Measurements from ENCODE around the gene RPS6KA1. TPM values are rescaled to one million over a fixed set of nuclear protein-coding genes. Genes with fewer than 3 reads are reported as not detected.

The RPS6KA1 gene
- total and polyA plus RNA-seq, 2 of the 13 experiments (the other 11 are each of a cell fraction or from before 2014, with no cell fraction given), result 19.6 to 24.2 TPM

DNA sequence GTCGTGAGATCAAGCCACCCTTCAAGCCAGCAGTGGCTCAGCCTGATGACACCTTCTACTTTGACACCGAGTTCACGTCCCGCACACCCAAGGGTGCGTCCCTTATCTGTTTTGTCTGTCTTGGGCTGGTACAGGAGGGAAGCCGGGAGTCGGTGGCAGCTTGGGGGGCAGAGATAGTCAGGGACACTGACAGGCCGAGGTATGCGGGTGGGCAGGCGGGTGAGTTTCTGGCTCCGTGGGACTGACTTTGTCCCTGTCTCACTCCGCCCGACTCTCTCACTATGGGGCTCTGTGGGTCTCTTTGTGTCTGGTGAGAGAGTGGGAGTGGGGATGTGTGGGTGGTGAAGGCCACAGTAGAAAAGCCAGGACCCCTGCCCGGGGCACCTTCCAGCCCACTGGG is 27.4 kb downstream of the RPS6KA1 start:
- WGBS (ENCODE audit: low lambda C conversion rate), result over 99% methylated on average over 13 of the region's 14 CpGs
- H3K9me3 ChIP-seq (ENCODE audit: low read length), result no peaks in the 10 kb centered on the region
- ChIA-PET CTCF (ENCODE audit: low intra/inter-chr PET ratio, low total read pairs) (no interaction called here), POLR2A (no interaction called here)
- H4K20me1 ChIP-seq (ENCODE audit: insufficient read depth, low read length), result no peaks in the 10 kb centered on the region
- no peak overlapping the region for H2AFZ ChIP-seq (ENCODE audit: low read length)
- no peak overlapping the region for H3K4me2 ChIP-seq (ENCODE audit: low read depth, low read length)
- H3K4me3 ChIP-seq (replicated peaks in 1 of 3; ENCODE audit: insufficient read depth in 1 of 3, low read depth in 2 of 3, low read length in 3 of 3), result no peak overlapping the region
- no TSS peak for BruUV-seq (replicated peaks)
- H3K79me2 ChIP-seq (ENCODE audit: insufficient read depth, low read length), result no peaks in the 10 kb centered on the region
- no peak for FAIRE-seq
- DNase-seq (ENCODE audit: low spot score), result no peak
- no peak overlapping the region for H3K9ac ChIP-seq (ENCODE audit: insufficient read depth, low read depth, low read length)
- no peak overlapping the region for H3K27ac ChIP-seq (ENCODE audit: extremely low read length, insufficient read depth, low read length)
- H3K36me3 ChIP-seq (replicated peaks in 1 of 2; ENCODE audit: control insufficient read depth in 1 of 2, insufficient read depth in 2 of 2, low read length in 2 of 2), result peaks cover 18 to 55% of the 10 kb centered on the region in 2 experiments; a peak in 4 of 5 replicates
- peaks cover 29% of the 10 kb centered on the region for H3K4me1 ChIP-seq (ENCODE audit: insufficient read depth, low read length)
- no peak for TF ChIP-seq ZNF549 (CRISPR knock-in tag; IDR thresholded peaks at IDR 0.05)
- TF ChIP-seq, protein P1, sequence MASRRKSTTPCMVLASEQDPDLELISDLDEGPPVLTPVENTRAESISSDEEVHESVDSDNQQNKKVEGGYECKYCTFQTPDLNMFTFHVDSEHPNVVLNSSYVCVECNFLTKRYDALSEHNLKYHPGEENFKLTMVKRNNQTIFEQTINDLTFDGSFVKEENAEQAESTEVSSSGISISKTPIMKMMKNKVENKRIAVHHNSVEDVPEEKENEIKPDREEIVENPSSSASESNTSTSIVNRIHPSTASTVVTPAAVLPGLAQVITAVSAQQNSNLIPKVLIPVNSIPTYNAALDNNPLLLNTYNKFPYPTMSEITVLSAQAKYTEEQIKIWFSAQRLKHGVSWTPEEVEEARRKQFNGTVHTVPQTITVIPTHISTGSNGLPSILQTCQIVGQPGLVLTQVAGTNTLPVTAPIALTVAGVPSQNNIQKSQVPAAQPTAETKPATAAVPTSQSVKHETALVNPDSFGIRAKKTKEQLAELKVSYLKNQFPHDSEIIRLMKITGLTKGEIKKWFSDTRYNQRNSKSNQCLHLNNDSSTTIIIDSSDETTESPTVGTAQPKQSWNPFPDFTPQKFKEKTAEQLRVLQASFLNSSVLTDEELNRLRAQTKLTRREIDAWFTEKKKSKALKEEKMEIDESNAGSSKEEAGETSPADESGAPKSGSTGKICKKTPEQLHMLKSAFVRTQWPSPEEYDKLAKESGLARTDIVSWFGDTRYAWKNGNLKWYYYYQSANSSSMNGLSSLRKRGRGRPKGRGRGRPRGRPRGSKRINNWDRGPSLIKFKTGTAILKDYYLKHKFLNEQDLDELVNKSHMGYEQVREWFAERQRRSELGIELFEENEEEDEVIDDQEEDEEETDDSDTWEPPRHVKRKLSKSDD (CRISPR knock-in tag; IDR thresholded peaks at IDR 0.05; ENCODE audit: low read depth), result no peak
- no peak for TF ChIP-seq ZNF451 (CRISPR knock-in tag; IDR thresholded peaks at IDR 0.05)
- TF ChIP-seq KLF11 (CRISPR knock-in tag; IDR thresholded peaks at IDR 0.05), result no peak
- TF ChIP-seq ZNF660 (CRISPR knock-in tag; IDR thresholded peaks at IDR 0.05; ENCODE audit: borderline replicate concordance, low read depth), result no peak
- TF ChIP-seq ZNF550 (CRISPR knock-in tag; IDR thresholded peaks at IDR 0.05; ENCODE audit: borderline replicate concordance), result no peak
- TF ChIP-seq CC2D1A (CRISPR knock-in tag; IDR thresholded peaks at IDR 0.05), result no peak
- no peak for TF ChIP-seq ZNF260 (CRISPR knock-in tag; IDR thresholded peaks at IDR 0.05; ENCODE audit: borderline replicate concordance, low read depth)
- TF ChIP-seq, protein P2, sequence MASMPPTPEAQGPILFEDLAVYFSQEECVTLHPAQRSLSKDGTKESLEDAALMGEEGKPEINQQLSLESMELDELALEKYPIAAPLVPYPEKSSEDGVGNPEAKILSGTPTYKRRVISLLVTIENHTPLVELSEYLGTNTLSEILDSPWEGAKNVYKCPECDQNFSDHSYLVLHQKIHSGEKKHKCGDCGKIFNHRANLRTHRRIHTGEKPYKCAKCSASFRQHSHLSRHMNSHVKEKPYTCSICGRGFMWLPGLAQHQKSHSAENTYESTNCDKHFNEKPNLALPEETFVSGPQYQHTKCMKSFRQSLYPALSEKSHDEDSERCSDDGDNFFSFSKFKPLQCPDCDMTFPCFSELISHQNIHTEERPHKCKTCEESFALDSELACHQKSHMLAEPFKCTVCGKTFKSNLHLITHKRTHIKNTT (CRISPR knock-in tag; IDR thresholded peaks at IDR 0.05), result no peak
- no peak for TF ChIP-seq TCF7L2 (IDR thresholded peaks at IDR 0.05; ENCODE audit: low read depth, low read length)
- no peak for TF ChIP-seq KDM4B (CRISPR knock-in tag; IDR thresholded peaks at IDR 0.05)
- TF ChIP-seq SRSF4 (IDR thresholded peaks at IDR 0.05; ENCODE audit: low read depth, low read length, poor library complexity, severe bottlenecking), result no peak
- TF ChIP-seq ZNF605 (CRISPR knock-in tag; IDR thresholded peaks at IDR 0.05), result no peak
- TF ChIP-seq SPEN (CRISPR knock-in tag; IDR thresholded peaks at IDR 0.05; ENCODE audit: low read depth), result no peak
- no peak for TF ChIP-seq RNF2 (conservative IDR thresholded peaks at IDR 0.05; ENCODE audit: low read depth)
- TF ChIP-seq ATRX (CRISPR knock-in tag; IDR thresholded peaks at IDR 0.05; ENCODE audit: borderline replicate concordance), result no peak
- TF ChIP-seq KAT8 (CRISPR knock-in tag; IDR thresholded peaks at IDR 0.05), result no peak
- no peaks in the 10 kb centered on the region for H3K27me3 ChIP-seq (ENCODE audit: control insufficient read depth in 1 of 2, insufficient read depth in 2 of 2, low read length in 2 of 2)
- intact Hi-C loops (cut with micrococcal nuclease; ENCODE audit: unreplicated experiment) (no loop called here), in situ Hi-C loops (cut with HindIII; ENCODE audit: extremely low pct_ligation_motif_present, low pct_unique_long_range_greater_than_20kb) (no loop called here)
- ATAC-seq, result no peak
